GM23338 (cell line): ENCODE data around the gene TUBG2. TPM values are rescaled to one million over a fixed set of nuclear protein-coding genes. Genes with fewer than 3 reads are reported as not detected.

Source experiments
- ATAC-seq: fragments of 200-7000 bp; cut with Tn5 transposase; 3 replicates; pipeline ENCODE4 v1.9.1; 2020
- DNase-seq: peaks from one replicate; pipeline ENCODE4 v3.0.0-alpha.2; 2015; ENCODE audit warnings: low spot score
- H2AFZ ChIP-seq: fragments of 200-600 bp; sonication (generic); 2 replicates; pipeline ENCODE4 v1.8.0; 2016; ENCODE audit warnings: antibody characterized with exemption, mild to moderate bottlenecking, moderate library complexity
- H3F3A ChIP-seq: fragments of 200-600 bp; sonication (generic); replicated peaks from 2 replicates; pipeline ENCODE4 v1.8.0; 2017; ENCODE audit warnings: antibody characterized with exemption, mixed run types, low read depth
- H3K27ac ChIP-seq: fragments of 200-600 bp; sonication (generic); 2 replicates; pipeline ENCODE4 v1.6.1; 2016; ENCODE audit warnings: low read depth
- H3K27me3 ChIP-seq: fragments of 200-600 bp; sonication (generic); 2 replicates; pipeline ENCODE4 v1.8.0; 2016; ENCODE audit warnings: mild to moderate bottlenecking, mixed run types, moderate library complexity; ENCODE audit not compliant: insufficient read depth
- H3K36me3 ChIP-seq: fragments of 200-600 bp; sonication (generic); 2 replicates; pipeline ENCODE4 v1.8.0; 2016; ENCODE audit warnings: mild to moderate bottlenecking; ENCODE audit not compliant: insufficient read depth
- H3K4me1 ChIP-seq: fragments of 200-600 bp; sonication (generic); 2 replicates; pipeline ENCODE4 v1.8.0; 2016; ENCODE audit warnings: mild to moderate bottlenecking, moderate library complexity; ENCODE audit not compliant: insufficient read depth
- H3K4me2 ChIP-seq: fragments of 200-600 bp; sonication (generic); 2 replicates; pipeline ENCODE4 v1.7.1; 2017; ENCODE audit warnings: mixed run types
- H3K4me3 ChIP-seq: fragments of 200-600 bp; sonication (generic); 2 replicates; pipeline ENCODE4 v1.6.1; 2016; ENCODE audit warnings: mixed run types
- H3K79me2 ChIP-seq: fragments of 200-600 bp; sonication (generic); replicated peaks from 2 replicates; pipeline ENCODE4 v1.8.0; 2017; ENCODE audit warnings: mild to moderate bottlenecking; ENCODE audit not compliant: insufficient read depth
- H3K9me2 ChIP-seq: fragments of 200-600 bp; sonication (generic); 2 replicates; pipeline ENCODE4 v1.8.0; 2017; ENCODE audit not compliant: insufficient read depth
- H4K20me1 ChIP-seq: fragments of 200-600 bp; sonication (generic); replicated peaks from 2 replicates; pipeline ENCODE4 v1.8.0; 2017; ENCODE audit warnings: mild to moderate bottlenecking; ENCODE audit not compliant: insufficient read depth
- H3K27ac Mint-ChIP-seq: 2 replicates; pipeline ENCODE4 v1.8.0; 2020; ENCODE audit warnings: inconsistent platforms, mild to moderate bottlenecking, moderate library complexity, mixed read lengths
- H3K27me3 Mint-ChIP-seq: 3 replicates; pipeline ENCODE4 v1.8.0; 2022; ENCODE audit warnings: low read depth, mild to moderate bottlenecking, moderate library complexity, mixed read lengths, inconsistent platforms; ENCODE audit not compliant: insufficient read depth, poor library complexity
- H3K36me3 Mint-ChIP-seq: 3 replicates; pipeline ENCODE4 v1.8.0; 2021; ENCODE audit warnings: low read depth, mild to moderate bottlenecking, inconsistent platforms, moderate library complexity, mixed read lengths
- H3K4me1 Mint-ChIP-seq: 3 replicates; pipeline ENCODE4 v1.8.0; 2020; ENCODE audit warnings: mild to moderate bottlenecking, inconsistent platforms, mixed read lengths
- H3K4me3 Mint-ChIP-seq: 3 replicates; pipeline ENCODE4 v1.8.0; 2021; ENCODE audit warnings: moderate library complexity, mild to moderate bottlenecking, inconsistent platforms, mixed read lengths
- H3K9me3 Mint-ChIP-seq: 3 replicates; pipeline ENCODE4 v1.8.0; 2020; ENCODE audit warnings: moderate library complexity, mild to moderate bottlenecking, inconsistent platforms, mixed read lengths
- CREB1 ChIP-seq: fragments of 250-450 bp; sonication (Bioruptor Pico); IDR thresholded peaks from 2 replicates; pipeline ENCODE4 v1.5.0; 2020; ENCODE audit warnings: low read depth, mild to moderate bottlenecking, moderate library complexity
- EZH2 ChIP-seq: fragments of 200-600 bp; sonication (generic); IDR thresholded peaks from one replicate; pipeline ENCODE4 v1.8.0; 2017; ENCODE audit warnings: antibody characterized with exemption, mild to moderate bottlenecking, low read depth; ENCODE audit not compliant: unreplicated experiment
- EZH2phosphoT487 ChIP-seq: fragments of 200-600 bp; sonication (generic); IDR thresholded peaks from one replicate; pipeline ENCODE4 v1.8.1; 2018; ENCODE audit warnings: antibody characterized with exemption; ENCODE audit not compliant: unreplicated experiment
- JUNB ChIP-seq: IDR thresholded peaks from one replicate; pipeline ENCODE4 v1.6.1; 2016; ENCODE audit warnings: antibody characterized with exemption; ENCODE audit not compliant: unreplicated experiment
- NANOG ChIP-seq: IDR thresholded peaks from 2 replicates; pipeline ENCODE4 v1.6.1; 2016; ENCODE audit warnings: antibody characterized with exemption, borderline replicate concordance
- POLR2AphosphoS5 ChIP-seq: IDR thresholded peaks from 2 replicates; pipeline ENCODE4 v1.6.1; 2016; ENCODE audit warnings: antibody characterized with exemption, low read depth
- STAT1 ChIP-seq: IDR thresholded peaks from one replicate; pipeline ENCODE4 v1.6.1; 2016; ENCODE audit warnings: antibody characterized with exemption; ENCODE audit not compliant: unreplicated experiment
- ZNF331 ChIP-seq: fragments of 250-450 bp; sonication (Bioruptor Pico); IDR thresholded peaks from 2 replicates; pipeline ENCODE4 v1.5.0; 2020; ENCODE audit warnings: low read depth, mild to moderate bottlenecking, moderate library complexity
- polyA plus RNA-seq: library from polyadenylated mRNA; unstranded; fragments of >200 nt; fragmentation: Nextera tagmentation; extraction: Ambion mirVana; gene quantifications from 2 replicates; pipeline ENCODE4 v1.2.1, GENCODE V29; 2016
- total RNA-seq: library from RNA; depleted of rRNA; stranded (reverse); fragments of >200 nt; shearing (Covaris generic); gene quantifications from 2 replicates; pipeline ENCODE4 v1.2.3, GENCODE V29; 2014
- TF ChIP-seq, protein P1 (sequence below): IDR thresholded peaks from one replicate; pipeline ENCODE4 v1.6.1; 2018; ENCODE audit warnings: antibody characterized with exemption; ENCODE audit not compliant: unreplicated experiment
- TF ChIP-seq, protein P2 (sequence below), 2 experiments: fragments of 200-600 bp in 1 of 2; sonication (generic) in 1 of 2; conservative IDR thresholded peaks; 2 replicates each; pipeline versions ENCODE4 v1.5.1 to v1.6.1; 2016 to 2017; ENCODE audit warnings: antibody characterized with exemption in 2 of 2, low read depth in 2 of 2, mild to moderate bottlenecking in 2 of 2, moderate library complexity in 1 of 2
- TF ChIP-seq, protein P3 (sequence below): IDR thresholded peaks from 2 replicates; pipeline ENCODE4 v1.6.1; 2016; ENCODE audit warnings: antibody characterized with exemption

TUBG2 gene
- total and polyA plus RNA-seq, 2 experiments from 2014 or later, result 18.2 to 19.0 TPM

DNA sequence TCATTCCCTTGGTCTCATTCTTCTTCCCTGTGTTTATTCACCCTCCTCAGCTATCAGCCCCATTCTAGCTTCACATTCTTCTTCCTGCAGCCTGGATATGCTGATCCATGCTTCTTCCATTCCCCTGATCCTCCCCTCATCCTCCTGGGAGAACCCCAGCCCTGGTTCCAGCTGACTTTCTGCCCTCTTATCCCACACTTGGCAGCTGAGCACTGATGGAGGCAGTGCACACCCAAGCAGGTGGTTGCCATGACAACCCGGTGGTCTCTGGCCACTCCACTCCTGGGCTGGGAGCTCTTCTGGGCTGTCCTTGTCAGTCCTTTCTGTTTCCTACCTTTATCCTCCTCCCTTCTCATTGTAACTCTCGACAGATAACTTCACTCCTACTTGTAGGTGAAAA is 16.7 kb upstream of the TUBG2 start (continued):
- TF ChIP-seq, protein P1, sequence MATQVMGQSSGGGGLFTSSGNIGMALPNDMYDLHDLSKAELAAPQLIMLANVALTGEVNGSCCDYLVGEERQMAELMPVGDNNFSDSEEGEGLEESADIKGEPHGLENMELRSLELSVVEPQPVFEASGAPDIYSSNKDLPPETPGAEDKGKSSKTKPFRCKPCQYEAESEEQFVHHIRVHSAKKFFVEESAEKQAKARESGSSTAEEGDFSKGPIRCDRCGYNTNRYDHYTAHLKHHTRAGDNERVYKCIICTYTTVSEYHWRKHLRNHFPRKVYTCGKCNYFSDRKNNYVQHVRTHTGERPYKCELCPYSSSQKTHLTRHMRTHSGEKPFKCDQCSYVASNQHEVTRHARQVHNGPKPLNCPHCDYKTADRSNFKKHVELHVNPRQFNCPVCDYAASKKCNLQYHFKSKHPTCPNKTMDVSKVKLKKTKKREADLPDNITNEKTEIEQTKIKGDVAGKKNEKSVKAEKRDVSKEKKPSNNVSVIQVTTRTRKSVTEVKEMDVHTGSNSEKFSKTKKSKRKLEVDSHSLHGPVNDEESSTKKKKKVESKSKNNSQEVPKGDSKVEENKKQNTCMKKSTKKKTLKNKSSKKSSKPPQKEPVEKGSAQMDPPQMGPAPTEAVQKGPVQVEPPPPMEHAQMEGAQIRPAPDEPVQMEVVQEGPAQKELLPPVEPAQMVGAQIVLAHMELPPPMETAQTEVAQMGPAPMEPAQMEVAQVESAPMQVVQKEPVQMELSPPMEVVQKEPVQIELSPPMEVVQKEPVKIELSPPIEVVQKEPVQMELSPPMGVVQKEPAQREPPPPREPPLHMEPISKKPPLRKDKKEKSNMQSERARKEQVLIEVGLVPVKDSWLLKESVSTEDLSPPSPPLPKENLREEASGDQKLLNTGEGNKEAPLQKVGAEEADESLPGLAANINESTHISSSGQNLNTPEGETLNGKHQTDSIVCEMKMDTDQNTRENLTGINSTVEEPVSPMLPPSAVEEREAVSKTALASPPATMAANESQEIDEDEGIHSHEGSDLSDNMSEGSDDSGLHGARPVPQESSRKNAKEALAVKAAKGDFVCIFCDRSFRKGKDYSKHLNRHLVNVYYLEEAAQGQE, result no peak
- TF ChIP-seq NANOG, result no peak
- no peak for TF ChIP-seq CREB1 (CRISPR knock-in tag)
- TF ChIP-seq JUNB, result no peak
- no peak for TF ChIP-seq POLR2AphosphoS5
- TF ChIP-seq, protein P2, sequence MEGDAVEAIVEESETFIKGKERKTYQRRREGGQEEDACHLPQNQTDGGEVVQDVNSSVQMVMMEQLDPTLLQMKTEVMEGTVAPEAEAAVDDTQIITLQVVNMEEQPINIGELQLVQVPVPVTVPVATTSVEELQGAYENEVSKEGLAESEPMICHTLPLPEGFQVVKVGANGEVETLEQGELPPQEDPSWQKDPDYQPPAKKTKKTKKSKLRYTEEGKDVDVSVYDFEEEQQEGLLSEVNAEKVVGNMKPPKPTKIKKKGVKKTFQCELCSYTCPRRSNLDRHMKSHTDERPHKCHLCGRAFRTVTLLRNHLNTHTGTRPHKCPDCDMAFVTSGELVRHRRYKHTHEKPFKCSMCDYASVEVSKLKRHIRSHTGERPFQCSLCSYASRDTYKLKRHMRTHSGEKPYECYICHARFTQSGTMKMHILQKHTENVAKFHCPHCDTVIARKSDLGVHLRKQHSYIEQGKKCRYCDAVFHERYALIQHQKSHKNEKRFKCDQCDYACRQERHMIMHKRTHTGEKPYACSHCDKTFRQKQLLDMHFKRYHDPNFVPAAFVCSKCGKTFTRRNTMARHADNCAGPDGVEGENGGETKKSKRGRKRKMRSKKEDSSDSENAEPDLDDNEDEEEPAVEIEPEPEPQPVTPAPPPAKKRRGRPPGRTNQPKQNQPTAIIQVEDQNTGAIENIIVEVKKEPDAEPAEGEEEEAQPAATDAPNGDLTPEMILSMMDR (conservative IDR thresholded peaks at IDR 0.05; ENCODE audit: low read depth in 2 of 2), result no peak
- TF ChIP-seq STAT1, result no peak
- TF ChIP-seq EZH2phosphoT487, result no peak
- TF ChIP-seq EZH2, result no peak

DNA sequence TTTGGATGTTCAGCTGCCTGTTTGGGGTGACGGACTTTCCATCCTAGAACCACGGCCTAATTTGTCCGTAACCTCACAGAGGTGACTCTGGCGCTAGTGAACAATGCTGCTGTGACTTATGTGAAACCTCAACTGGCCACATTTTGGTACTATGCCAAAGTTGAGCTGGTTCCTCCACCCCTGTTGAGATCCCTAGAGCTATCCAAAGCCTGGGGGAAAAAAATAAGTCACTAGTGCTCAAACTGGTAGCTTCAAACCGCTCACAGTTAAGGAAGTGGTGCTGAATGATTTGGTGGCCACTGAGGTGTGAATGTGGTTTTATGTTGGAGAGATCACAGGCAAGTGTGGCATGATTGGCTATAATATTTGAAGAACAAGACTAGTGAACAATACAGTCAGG is 11.3 kb upstream of the TUBG2 start:
- ATAC-seq (no peak), DNase-seq (no peak)
- Mint-ChIP-seq H3K4me1 (peaks cover 2% of the 10 kb centered on the region; the same call in 2 of the 3 replicates), H3K36me3 (no peaks in the 10 kb centered on the region), H3K27me3 (peaks cover 11% of the 10 kb centered on the region), H3K27ac (no peak overlapping the region), H3K9me3 (no peaks in the 10 kb centered on the region; the same call in 2 of the 3 replicates), H3K4me3 (no peak overlapping the region)
- Histone ChIP-seq H3K36me3 (no peaks in the 10 kb centered on the region), H3K9me2 (no peaks in the 10 kb centered on the region), H2AFZ (peak overlapping the region; percentile 74; the same call in 1 of the 2 replicates), H3F3A (no peaks in the 10 kb centered on the region), H3K79me2 (no peaks in the 10 kb centered on the region), H3K4me3 (no peak overlapping the region), H3K4me1 (peaks cover 3% of the 10 kb centered on the region; the same call in 1 of the 2 replicates), H4K20me1 (no peaks in the 10 kb centered on the region), H3K27me3 (no peaks in the 10 kb centered on the region), H3K27ac (no peak overlapping the region), H3K4me2 (no peak overlapping the region)
- TF ChIP-seq, protein P3, sequence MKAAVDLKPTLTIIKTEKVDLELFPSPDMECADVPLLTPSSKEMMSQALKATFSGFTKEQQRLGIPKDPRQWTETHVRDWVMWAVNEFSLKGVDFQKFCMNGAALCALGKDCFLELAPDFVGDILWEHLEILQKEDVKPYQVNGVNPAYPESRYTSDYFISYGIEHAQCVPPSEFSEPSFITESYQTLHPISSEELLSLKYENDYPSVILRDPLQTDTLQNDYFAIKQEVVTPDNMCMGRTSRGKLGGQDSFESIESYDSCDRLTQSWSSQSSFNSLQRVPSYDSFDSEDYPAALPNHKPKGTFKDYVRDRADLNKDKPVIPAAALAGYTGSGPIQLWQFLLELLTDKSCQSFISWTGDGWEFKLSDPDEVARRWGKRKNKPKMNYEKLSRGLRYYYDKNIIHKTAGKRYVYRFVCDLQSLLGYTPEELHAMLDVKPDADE, result no peak
- TF ChIP-seq ZNF331 (CRISPR knock-in tag) (no peak), POLR2AphosphoS5 (no peak), EZH2 (no peak), STAT1 (no peak), JUNB (no peak), CREB1 (CRISPR knock-in tag) (no peak)
- TF ChIP-seq, protein P2 (conservative IDR thresholded peaks at IDR 0.05; ENCODE audit: low read depth in 2 of 2), result no peak
- TF ChIP-seq, protein P1, result no peak
